OCI-LY1 (cell line): Measurements from ENCODE around the gene B3GALNT2.
"Not testable (repeated sequence)": the region's sequence is repeated elsewhere in the genome, so short reads cannot be mapped to it uniquely, and the experiment has no call there.

Source experiments
- CTCF ChIP-seq: fragments of 200-600 bp; sonication (generic), shearing (Covaris generic); IDR thresholded peaks from 2 replicates; pipeline ENCODE4 v1.5.1; 2017; ENCODE audit warnings: mild to moderate bottlenecking, antibody characterized with exemption, low read length, moderate library complexity, mixed read lengths
- EZH2 ChIP-seq: fragments of 200-600 bp; sonication (generic), shearing (Covaris generic); IDR thresholded peaks from 2 replicates; pipeline ENCODE4 v1.8.0; 2017; ENCODE audit warnings: borderline replicate concordance, mixed run types, mild to moderate bottlenecking, antibody characterized with exemption, low read length, moderate library complexity, mixed read lengths

- TF ChIP-seq CTCF, EZH2: not testable (repeated sequence)
Measured at GRCh38 chr1:235462832-235463231, 41.4 kb downstream of the B3GALNT2 start.
